Smooth muscle cell (in vitro differentiated cells): ENCODE results near the gene IGHMBP2. TPM values are rescaled to one million over a fixed set of nuclear protein-coding genes. Genes with fewer than 3 reads are reported as not detected.
"Not testable (repeated sequence)": the region's sequence is repeated elsewhere in the genome, so short reads cannot be mapped to it uniquely, and the experiment has no call there.

Experiments
- DNase-seq: peaks from one replicate; lab custom pipeline; 2025; ENCODE audit not compliant: unreplicated experiment; lab: John Stamatoyannopoulos, UW
- H2AFZ ChIP-seq: fragments of 200-600 bp; sonication (generic); 2 replicates; pipeline ENCODE4 v1.6.0; 2016; ENCODE audit warnings: antibody characterized with exemption, low read depth, mild to moderate bottlenecking
- H3F3A ChIP-seq: fragments of 200-600 bp; sonication (generic); 2 replicates; pipeline ENCODE4 v1.6.0; 2017; ENCODE audit warnings: antibody characterized with exemption, low read depth
- H3K27ac ChIP-seq: fragments of 200-600 bp; sonication (generic); 2 replicates; pipeline ENCODE4 v1.5.1; 2016; ENCODE audit warnings: low read depth, mild to moderate bottlenecking
- H3K27me3 ChIP-seq: fragments of 200-600 bp; sonication (generic); 2 replicates; pipeline ENCODE4 v1.6.1; 2016; ENCODE audit warnings: low read depth, mild to moderate bottlenecking
- H3K36me3 ChIP-seq: fragments of 200-600 bp; sonication (generic); 2 replicates; pipeline ENCODE4 v1.5.1; 2016; ENCODE audit warnings: low read depth
- H3K4me1 ChIP-seq: fragments of 200-600 bp; sonication (generic); 2 replicates; pipeline ENCODE4 v1.5.1; 2016; ENCODE audit warnings: low read depth
- H3K4me2 ChIP-seq: fragments of 200-600 bp; sonication (generic); 2 replicates; pipeline ENCODE4 v1.6.0; 2016; ENCODE audit warnings: mild to moderate bottlenecking
- H3K4me3 ChIP-seq: fragments of 200-600 bp; sonication (generic); 2 replicates; pipeline ENCODE4 v1.5.1; 2016; ENCODE audit warnings: mild to moderate bottlenecking
- H3K79me2 ChIP-seq: fragments of 200-600 bp; sonication (generic); 2 replicates; pipeline ENCODE4 v1.6.0; 2016; ENCODE audit warnings: low read depth, mild to moderate bottlenecking
- H3K9ac ChIP-seq: fragments of 200-600 bp; sonication (generic); 2 replicates; pipeline ENCODE4 v1.6.0; 2016; ENCODE audit warnings: low read depth
- H3K9me3 ChIP-seq: fragments of 200-600 bp; sonication (generic); replicated peaks from 2 replicates; pipeline ENCODE4 v1.5.1; 2016; ENCODE audit warnings: low read depth
- H4K20me1 ChIP-seq: fragments of 200-600 bp; sonication (generic); 2 replicates; pipeline ENCODE4 v1.6.0; 2016; ENCODE audit warnings: low read depth
- WGBS: methylation state at CpG from one replicate; pipeline ENCODE4 v1.1.7; 2016; ENCODE audit warnings: low lambda C conversion rate; 5-methylcytosine and 5-hydroxymethylcytosine counted together
- polyA plus RNA-seq: library from polyadenylated mRNA; unstranded; fragments of >200 nt; fragmentation: Nextera tagmentation; extraction: Ambion mirVana; gene quantifications from 2 replicates; pipeline ENCODE4 v1.2.1, GENCODE V29; 2016
- total RNA-seq: library from RNA; depleted of rRNA; stranded (reverse); fragments of >200 nt; gene quantifications from 2 replicates; pipeline ENCODE4 v1.2.3, GENCODE V29; 2014
- TF ChIP-seq, protein P1 (sequence below): fragments of 200-600 bp; sonication (generic); IDR thresholded peaks from 2 replicates; pipeline ENCODE4 v1.5.1; 2017; ENCODE audit warnings: borderline replicate concordance, mild to moderate bottlenecking, antibody characterized with exemption; ENCODE audit not compliant: insufficient read depth, poor library complexity, severe bottlenecking

Gene IGHMBP2
- total and polyA plus RNA-seq, 2 experiments from 2014 or later: 12.1 to 13.3 TPM

DNA sequence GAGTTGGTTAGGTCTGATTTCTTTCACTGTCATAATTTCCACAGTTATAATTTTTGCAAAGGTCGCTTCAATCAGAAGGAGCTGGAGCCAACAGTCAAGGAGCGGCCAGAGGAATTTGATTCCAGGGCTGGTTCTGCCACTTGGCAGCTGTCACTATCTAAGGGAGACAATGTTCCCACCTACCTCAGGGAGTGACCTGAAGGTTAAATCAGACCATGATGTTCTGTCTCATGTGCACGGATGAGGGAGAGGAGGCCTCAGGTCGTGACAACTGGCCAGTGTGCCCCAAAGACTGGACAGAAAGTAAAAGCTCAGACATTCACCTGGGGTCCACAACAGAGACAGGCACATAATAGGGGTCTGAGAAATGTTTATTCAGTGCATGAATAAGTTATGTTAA, 69.5 kb downstream of the IGHMBP2 start:
- Histone ChIP-seq H3K4me2 (no peak overlapping the region), H3K27ac (no peak overlapping the region), H3K79me2 (no peaks in the 10 kb centered on the region), H3K36me3 (no peaks in the 10 kb centered on the region), H3K9me3 (no peaks in the 10 kb centered on the region), H3K27me3 (no peaks in the 10 kb centered on the region), H3K4me1 (no peaks in the 10 kb centered on the region), H4K20me1 (no peaks in the 10 kb centered on the region), H3F3A (no peaks in the 10 kb centered on the region), H2AFZ (no peak overlapping the region), H3K9ac (no peak overlapping the region), H3K4me3 (no peak overlapping the region)
- no peak for DNase-seq
- 60% methylated on average over 4 of the region's 4 CpGs for WGBS
- TF ChIP-seq, protein P1, sequence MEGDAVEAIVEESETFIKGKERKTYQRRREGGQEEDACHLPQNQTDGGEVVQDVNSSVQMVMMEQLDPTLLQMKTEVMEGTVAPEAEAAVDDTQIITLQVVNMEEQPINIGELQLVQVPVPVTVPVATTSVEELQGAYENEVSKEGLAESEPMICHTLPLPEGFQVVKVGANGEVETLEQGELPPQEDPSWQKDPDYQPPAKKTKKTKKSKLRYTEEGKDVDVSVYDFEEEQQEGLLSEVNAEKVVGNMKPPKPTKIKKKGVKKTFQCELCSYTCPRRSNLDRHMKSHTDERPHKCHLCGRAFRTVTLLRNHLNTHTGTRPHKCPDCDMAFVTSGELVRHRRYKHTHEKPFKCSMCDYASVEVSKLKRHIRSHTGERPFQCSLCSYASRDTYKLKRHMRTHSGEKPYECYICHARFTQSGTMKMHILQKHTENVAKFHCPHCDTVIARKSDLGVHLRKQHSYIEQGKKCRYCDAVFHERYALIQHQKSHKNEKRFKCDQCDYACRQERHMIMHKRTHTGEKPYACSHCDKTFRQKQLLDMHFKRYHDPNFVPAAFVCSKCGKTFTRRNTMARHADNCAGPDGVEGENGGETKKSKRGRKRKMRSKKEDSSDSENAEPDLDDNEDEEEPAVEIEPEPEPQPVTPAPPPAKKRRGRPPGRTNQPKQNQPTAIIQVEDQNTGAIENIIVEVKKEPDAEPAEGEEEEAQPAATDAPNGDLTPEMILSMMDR: no peak

DNA sequence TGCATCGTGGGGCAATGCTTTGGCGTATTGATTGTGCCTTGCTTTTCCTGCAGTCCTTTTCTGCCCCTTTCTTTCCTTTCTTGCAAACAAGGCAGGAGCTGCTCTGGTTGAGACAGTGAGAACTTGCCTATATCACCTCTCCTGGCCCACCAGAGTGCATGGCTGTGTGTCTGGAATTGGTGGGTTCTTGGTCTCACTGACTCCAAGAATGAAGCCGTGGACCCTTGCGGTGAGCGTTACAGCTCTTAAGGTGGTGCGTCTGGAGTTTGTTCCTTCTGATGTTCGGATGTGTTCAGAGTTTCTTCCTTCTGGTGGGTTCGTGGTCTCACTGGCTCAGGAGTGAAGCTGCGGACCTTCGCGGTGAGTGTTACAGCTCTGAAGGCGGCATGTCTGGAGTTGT, 70.0 kb downstream of the IGHMBP2 start:
- 96% methylated on average over 12 of the region's 12 CpGs for WGBS
- H3K9ac ChIP-seq, H3K36me3 ChIP-seq, H3K27ac ChIP-seq, H3K4me3 ChIP-seq, H3K4me2 ChIP-seq, H3K27me3 ChIP-seq, H3K4me1 ChIP-seq, H4K20me1 ChIP-seq, H3F3A ChIP-seq, H3K79me2 ChIP-seq, H2AFZ ChIP-seq, H3K9me3 ChIP-seq, DNase-seq: not testable (repeated sequence)

DNA sequence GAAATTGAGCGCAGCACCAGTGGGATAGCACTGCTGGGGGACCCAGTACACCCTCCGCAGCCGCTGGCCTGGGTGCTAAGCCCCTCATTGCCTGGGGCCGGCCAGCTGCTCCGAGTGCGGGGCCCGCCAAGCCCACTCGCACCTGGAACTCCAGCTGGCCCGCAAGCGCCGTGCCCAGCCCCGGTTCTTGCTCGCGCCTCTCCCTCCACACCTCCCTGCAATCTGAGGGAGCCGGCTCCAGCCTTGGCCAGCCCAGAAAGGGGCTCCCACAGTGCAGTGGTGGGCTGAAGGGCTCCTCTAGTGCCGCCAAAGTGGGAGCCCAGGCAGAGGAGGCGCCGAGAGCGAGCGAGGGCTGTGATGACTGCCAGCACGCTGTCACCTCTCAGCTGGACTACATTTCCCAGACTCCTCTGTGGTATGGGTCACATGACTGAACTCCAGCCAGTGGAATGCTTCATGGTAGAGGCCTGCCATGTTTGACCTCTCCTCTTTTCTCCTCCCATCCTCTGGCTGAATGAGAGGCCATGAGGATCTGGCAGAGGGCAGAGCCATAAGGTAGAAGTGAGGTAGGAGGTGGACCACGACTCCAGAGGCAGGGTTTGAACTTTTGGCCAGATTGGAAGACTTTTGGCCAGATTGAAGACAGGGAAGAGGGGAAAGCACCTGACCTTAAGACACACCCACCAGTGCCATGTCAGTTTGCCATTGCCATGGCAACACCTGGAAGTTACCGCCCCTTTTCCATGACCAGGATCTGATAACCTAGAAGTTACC, 70.9 kb downstream of the IGHMBP2 start:
- WGBS: 96% methylated on average over 22 of the region's 23 CpGs
- Histone ChIP-seq H3K4me2 (no peak overlapping the region), H3F3A (no peaks in the 10 kb centered on the region), H3K4me3 (no peak overlapping the region), H3K9ac (no peak overlapping the region), H3K4me1 (no peaks in the 10 kb centered on the region), H2AFZ (no peak overlapping the region), H3K36me3 (no peaks in the 10 kb centered on the region), H4K20me1 (no peaks in the 10 kb centered on the region), H3K79me2 (no peaks in the 10 kb centered on the region), H3K27ac (no peak overlapping the region), H3K9me3 (no peaks in the 10 kb centered on the region), H3K27me3 (no peaks in the 10 kb centered on the region)
- TF ChIP-seq, protein P1: no peak
- no peak for DNase-seq

DNA sequence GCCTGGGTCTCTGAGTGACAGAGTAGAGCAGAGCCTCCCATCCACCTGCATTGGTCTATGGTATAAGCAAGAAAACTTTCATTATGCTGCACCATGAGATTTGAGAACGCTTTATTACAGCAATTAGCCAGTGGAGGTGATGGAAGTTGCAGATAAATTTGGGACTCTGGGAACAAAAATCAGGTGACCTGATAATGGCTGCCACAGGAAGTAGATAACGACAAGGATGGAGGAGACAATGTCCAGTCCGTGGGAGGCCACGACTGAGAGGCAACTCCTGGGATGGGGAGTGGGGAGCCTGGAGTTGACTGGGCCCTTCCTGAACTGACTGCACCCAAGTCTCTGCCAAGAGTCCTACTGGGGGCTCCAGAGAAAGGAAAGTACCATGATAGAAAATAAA, 72.4 kb downstream of the IGHMBP2 start:
- DNase-seq: no peak
- no peaks in the 10 kb centered on the region for H3F3A ChIP-seq
- WGBS: 71% methylated on average over 4 of the region's 4 CpGs
- H3K4me2 ChIP-seq: no peak overlapping the region
- H2AFZ ChIP-seq: no peak overlapping the region
- H3K9ac ChIP-seq: no peak overlapping the region
- H3K4me1 ChIP-seq: no peaks in the 10 kb centered on the region
- no peaks in the 10 kb centered on the region for H3K9me3 ChIP-seq
- no peak overlapping the region for H3K4me3 ChIP-seq
- H3K27ac ChIP-seq: no peak overlapping the region
- H4K20me1 ChIP-seq: no peaks in the 10 kb centered on the region
- no peaks in the 10 kb centered on the region for H3K27me3 ChIP-seq
- TF ChIP-seq, protein P1: no peak
- no peaks in the 10 kb centered on the region for H3K79me2 ChIP-seq
- no peaks in the 10 kb centered on the region for H3K36me3 ChIP-seq
